NCI-H2107 (cell line): ENCODE measurements around the gene FZD10.

Experiments used
- DNase-seq: peaks from one replicate; lab custom pipeline; 2025; lab: John Stamatoyannopoulos, UW

The FZD10 gene

GRCh38 chr12:130154276-130155070 lies 7.8 kb upstream of the FZD10 start:
- DNase-seq, result no peak

- no peak for DNase-seq
Observed at GRCh38 chr12:130155416-130156073, 6.7 kb upstream of the FZD10 start.

- no peak for DNase-seq
Observed at GRCh38 chr12:130156652-130157275, 5.5 kb upstream of the FZD10 start.

- no peak for DNase-seq
Observed at GRCh38 chr12:130157998-130158753, 4.1 kb upstream of the FZD10 start.

GRCh38 chr12:130158754-130159059 lies 3.6 kb upstream of the FZD10 start:
- DNase-seq, result no peak

GRCh38 chr12:130160306-130160705 lies 2.0 kb upstream of the FZD10 start:
- no peak for DNase-seq

GRCh38 chr12:130160711-130161231 lies 1.5 kb upstream of the FZD10 start:
- DNase-seq, result no peak

GRCh38 chr12:130161261-130162243 lies 712 bp upstream of the FZD10 start:
- DNase-seq, result no peak

- no peak for DNase-seq
Observed at GRCh38 chr12:130162745-130163460, 639 bp downstream of the FZD10 start.

- DNase-seq, result no peak
Observed at GRCh38 chr12:130163461-130164215, 1.4 kb downstream of the FZD10 start.

- DNase-seq, result no peak
Observed at GRCh38 chr12:130164216-130164542, 1.9 kb downstream of the FZD10 start.

- no peak for DNase-seq
Observed at GRCh38 chr12:130164936-130165335, 2.7 kb downstream of the FZD10 start.

- no peak for DNase-seq
Observed at GRCh38 chr12:130166306-130166705, 4.0 kb downstream of the FZD10 start.

- DNase-seq, result no peak
Observed at GRCh38 chr12:130167537-130167936, 5.3 kb downstream of the FZD10 start.

GRCh38 chr12:130169256-130169655 lies 7.0 kb downstream of the FZD10 start:
- no peak for DNase-seq

- DNase-seq, result no peak
Observed at GRCh38 chr12:130169924-130170323, 7.7 kb downstream of the FZD10 start.

- DNase-seq, result no peak
Observed at GRCh38 chr12:130170611-130171010, 8.3 kb downstream of the FZD10 start.

GRCh38 chr12:130177635-130178242 lies 15.5 kb downstream of the FZD10 start:
- DNase-seq, result no peak

GRCh38 chr12:130178282-130178681 lies 16.0 kb downstream of the FZD10 start:
- DNase-seq, result no peak
